HG03066 (cell line): ENCODE data around the gene WFDC2.
"Not testable (repeated sequence)": the region's sequence is repeated elsewhere in the genome, so short reads cannot be mapped to it uniquely, and the experiment has no call there.

Source experiments
- ATAC-seq: cut with Tn5 transposase; IDR thresholded peaks from one replicate; pipeline ENCODE4 v1.9.1; 2021; ENCODE audit warnings: low read depth; ENCODE audit not compliant: unreplicated experiment

WFDC2 gene

GRCh38 chr20:45450097-45450818 lies 19.3 kb upstream of the WFDC2 start:
- no peak for ATAC-seq

GRCh38 chr20:45452238-45452637 lies 17.3 kb upstream of the WFDC2 start:
- ATAC-seq: no peak

GRCh38 chr20:45452772-45453691 lies 16.5 kb upstream of the WFDC2 start:
- no peak for ATAC-seq

GRCh38 chr20:45456632-45457031 lies 12.9 kb upstream of the WFDC2 start:
- no peak for ATAC-seq

- no peak for ATAC-seq
Measured at GRCh38 chr20:45459606-45460005, 9.9 kb upstream of the WFDC2 start.

GRCh38 chr20:45461225-45461624 lies 8.3 kb upstream of the WFDC2 start:
- no peak for ATAC-seq

- no peak for ATAC-seq
Measured at GRCh38 chr20:45462711-45463509, 6.6 kb upstream of the WFDC2 start.

GRCh38 chr20:45463709-45464108 lies 5.8 kb upstream of the WFDC2 start:
- no peak for ATAC-seq

- no peak for ATAC-seq
Measured at GRCh38 chr20:45465491-45466266, 3.9 kb upstream of the WFDC2 start.

GRCh38 chr20:45467172-45467571 lies 2.4 kb upstream of the WFDC2 start:
- no peak for ATAC-seq

- ATAC-seq: no peak
Measured at GRCh38 chr20:45467861-45468260, 1.7 kb upstream of the WFDC2 start.

- ATAC-seq: peak; percentile 52
Measured at GRCh38 chr20:45470262-45470931, 844 bp downstream of the WFDC2 start.

- no peak for ATAC-seq
Measured at GRCh38 chr20:45470937-45471336, 1.4 kb downstream of the WFDC2 start.

GRCh38 chr20:45472286-45472685 lies 2.7 kb downstream of the WFDC2 start:
- not testable (repeated sequence) for ATAC-seq

GRCh38 chr20:45477530-45478148 lies 8.1 kb downstream of the WFDC2 start:
- not testable (repeated sequence) for ATAC-seq

- no peak for ATAC-seq
Measured at GRCh38 chr20:45479822-45480221, 10.3 kb downstream of the WFDC2 start.

- no peak for ATAC-seq
Measured at GRCh38 chr20:45484676-45485075, 15.1 kb downstream of the WFDC2 start.

GRCh38 chr20:45485388-45485787 lies 15.8 kb downstream of the WFDC2 start:
- no peak for ATAC-seq

- ATAC-seq: no peak
Measured at GRCh38 chr20:45487231-45487635, 17.7 kb downstream of the WFDC2 start.
